Measurements from ENCODE around the gene BNIP3. TPM values are rescaled to one million over a fixed set of nuclear protein-coding genes. Genes with fewer than 3 reads are reported as not detected.

Gene BNIP3
- total RNA-seq, 1 experiment from 2014 or later, result 37.5 TPM

DNA sequence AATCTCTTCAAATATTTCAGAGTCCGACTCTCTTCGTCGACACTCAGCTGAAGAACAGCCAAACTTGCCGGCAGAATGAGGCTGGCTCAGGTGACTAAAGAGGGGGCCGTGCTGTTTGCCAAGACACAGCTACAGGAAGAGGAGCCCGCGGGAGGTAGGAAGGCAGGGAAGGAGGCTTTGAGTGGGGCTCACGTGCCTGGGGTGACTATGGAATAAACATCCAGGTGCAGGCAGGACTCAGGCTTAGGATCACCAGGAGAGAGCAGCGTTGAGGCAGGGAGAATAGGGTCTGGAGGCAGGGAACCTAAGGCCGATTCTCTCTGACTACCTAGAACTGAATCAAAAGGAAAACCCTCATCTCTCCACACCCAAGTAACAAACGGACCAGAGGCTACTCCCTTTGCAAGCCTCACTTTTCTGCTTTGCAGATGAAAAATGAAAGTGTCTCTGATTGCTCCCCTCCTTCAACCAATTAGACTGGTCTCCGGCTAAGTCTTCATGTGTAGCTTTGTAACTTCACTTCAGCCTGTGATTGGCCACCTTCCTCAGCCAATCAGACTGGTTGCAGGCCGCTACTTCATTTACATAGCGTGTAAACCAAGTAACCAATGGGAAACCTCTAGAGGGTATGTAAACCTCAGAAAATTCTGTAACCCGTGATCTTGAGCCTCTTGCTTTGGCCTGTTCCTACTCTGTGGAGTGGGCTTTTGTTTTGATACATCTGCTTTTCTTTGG, 19.7 kb upstream of the BNIP3 start:
- H3K36me3 ChIP-seq (ENCODE audit: control insufficient read depth in 1 of 2, insufficient read depth in 2 of 2, low read length in 2 of 2), result no peaks in the 10 kb centered on the region
- RAD21 ChIA-PET (ENCODE audit: low non-redundant PET in 1 of 2, low total read pairs in 2 of 2, uncharacterized antibody in 2 of 2, unreplicated experiment in 2 of 2), result no interaction called here
- H3K9ac ChIP-seq (ENCODE audit: low read length), result no peak overlapping the region
- no peak overlapping the region for H3K27ac ChIP-seq (ENCODE audit: low read depth, low read length)
- TF ChIP-seq POLR2AphosphoS5 (IDR thresholded peaks at IDR 0.05; ENCODE audit: low read depth, low read length) (no peak), RAD21 (IDR thresholded peaks at IDR 0.05; ENCODE audit: low read depth) (peak; percentile 49)
- TF ChIP-seq, protein P1, sequence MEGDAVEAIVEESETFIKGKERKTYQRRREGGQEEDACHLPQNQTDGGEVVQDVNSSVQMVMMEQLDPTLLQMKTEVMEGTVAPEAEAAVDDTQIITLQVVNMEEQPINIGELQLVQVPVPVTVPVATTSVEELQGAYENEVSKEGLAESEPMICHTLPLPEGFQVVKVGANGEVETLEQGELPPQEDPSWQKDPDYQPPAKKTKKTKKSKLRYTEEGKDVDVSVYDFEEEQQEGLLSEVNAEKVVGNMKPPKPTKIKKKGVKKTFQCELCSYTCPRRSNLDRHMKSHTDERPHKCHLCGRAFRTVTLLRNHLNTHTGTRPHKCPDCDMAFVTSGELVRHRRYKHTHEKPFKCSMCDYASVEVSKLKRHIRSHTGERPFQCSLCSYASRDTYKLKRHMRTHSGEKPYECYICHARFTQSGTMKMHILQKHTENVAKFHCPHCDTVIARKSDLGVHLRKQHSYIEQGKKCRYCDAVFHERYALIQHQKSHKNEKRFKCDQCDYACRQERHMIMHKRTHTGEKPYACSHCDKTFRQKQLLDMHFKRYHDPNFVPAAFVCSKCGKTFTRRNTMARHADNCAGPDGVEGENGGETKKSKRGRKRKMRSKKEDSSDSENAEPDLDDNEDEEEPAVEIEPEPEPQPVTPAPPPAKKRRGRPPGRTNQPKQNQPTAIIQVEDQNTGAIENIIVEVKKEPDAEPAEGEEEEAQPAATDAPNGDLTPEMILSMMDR (IDR thresholded peaks at IDR 0.05 in 2 of 3, conservative IDR thresholded peaks at IDR 0.05 in 1 of 3; ENCODE audit: borderline replicate concordance in 1 of 3, insufficient read depth in 1 of 3, low read depth in 2 of 3, low read length in 2 of 3), result peak; percentile 16 to 35 (median 22); a peak in 2 of 6 replicates
- POLR2A ChIA-PET, result no interaction called here
- no peaks in the 10 kb centered on the region for H3K9me2 ChIP-seq (ENCODE audit: insufficient read depth)
- CTCF ChIA-PET, result interaction anchor here (1.0 kb wide), 1 partner anchor 141 kb away, joined by 3 read pairs; no protein-coding TSS in a partner anchor
- no peak overlapping the region for H3K4me2 ChIP-seq (ENCODE audit: low read length)
- H2AFZ ChIP-seq (ENCODE audit: low read depth, low read length, poor library complexity, severe bottlenecking), result peak overlapping the region; percentile 16
- H4K20me1 ChIP-seq (ENCODE audit: insufficient read depth), result no peaks in the 10 kb centered on the region
- H3K4me1 ChIP-seq (ENCODE audit: control insufficient read depth in 1 of 2, insufficient read depth in 2 of 2, low read length in 2 of 2), result no peaks in the 10 kb centered on the region; a peak in 1 of 4 replicates
- intact Hi-C loops (cut with micrococcal nuclease), result no loop called here
- H3K9me3 ChIP-seq (ENCODE audit: control insufficient read depth in 1 of 2, insufficient read depth in 1 of 2, low read depth in 1 of 2, low read length in 2 of 2), result no peaks in the 10 kb centered on the region
- H3K4me3 ChIP-seq (replicated peaks in 1 of 2; ENCODE audit: low read depth in 1 of 2, low read length in 2 of 2), result no peak overlapping the region
- no peaks in the 10 kb centered on the region for H3K27me3 ChIP-seq (ENCODE audit: insufficient read depth, low read length)
- ATAC-seq, result peak; percentile 92
- H3K79me2 ChIP-seq (ENCODE audit: insufficient read depth, low read length), result no peaks in the 10 kb centered on the region
- BruUV-seq (replicated peaks), result no TSS peak
- DNase-seq (ENCODE audit: low read depth, low spot score), result no peak

- Histone ChIP-seq H3K36me3 (ENCODE audit: control insufficient read depth in 1 of 2, insufficient read depth in 2 of 2, low read length in 2 of 2) (no peaks in the 10 kb centered on the region), H3K9ac (ENCODE audit: low read length) (no peak overlapping the region), H3K79me2 (ENCODE audit: insufficient read depth, low read length) (no peaks in the 10 kb centered on the region), H3K27me3 (ENCODE audit: insufficient read depth, low read length) (no peaks in the 10 kb centered on the region), H3K9me2 (ENCODE audit: insufficient read depth) (no peaks in the 10 kb centered on the region), H3K4me2 (ENCODE audit: low read length) (no peak overlapping the region), H3K4me1 (ENCODE audit: control insufficient read depth in 1 of 2, insufficient read depth in 2 of 2, low read length in 2 of 2) (no peaks in the 10 kb centered on the region), H3K27ac (ENCODE audit: low read depth, low read length) (no peak overlapping the region), H3K4me3 (replicated peaks in 1 of 2; ENCODE audit: low read depth in 1 of 2, low read length in 2 of 2) (no peak overlapping the region), H2AFZ (ENCODE audit: low read depth, low read length, poor library complexity, severe bottlenecking) (no peak overlapping the region), H3K9me3 (ENCODE audit: control insufficient read depth in 1 of 2, insufficient read depth in 1 of 2, low read depth in 1 of 2, low read length in 2 of 2) (no peaks in the 10 kb centered on the region), H4K20me1 (ENCODE audit: insufficient read depth) (no peaks in the 10 kb centered on the region)
- intact Hi-C loops (cut with micrococcal nuclease), result no loop called here
- ATAC-seq, result no peak
- ChIA-PET POLR2A (no interaction called here), RAD21 (ENCODE audit: low non-redundant PET in 1 of 2, low total read pairs in 2 of 2, uncharacterized antibody in 2 of 2, unreplicated experiment in 2 of 2) (no interaction called here), CTCF (no interaction called here)
- no peak for DNase-seq (ENCODE audit: low read depth, low spot score)
- no TSS peak for BruUV-seq (replicated peaks)
- no peak for TF ChIP-seq CBX3 (IDR thresholded peaks at IDR 0.05; ENCODE audit: low read depth)
Observed at GRCh38 chr10:131998845-131999681, 17.3 kb upstream of the BNIP3 start.

Data from HCT116 (cell line).